Activated T-helper 2 cell treated with anti-CD3 and anti-CD28 coated beads, Interferon-gamma antibody, Interleukin-2, Interleukin-4, amounts not matched to agents 10 μg/mL and 5 μg/mL and 100 μg/mL, durations not matched to agents 14 hours and 24 hours and 36 hours (primary cell): Measurements from ENCODE around the gene GTPBP8. TPM values are rescaled to one million over a fixed set of nuclear protein-coding genes. Genes with fewer than 3 reads are reported as not detected.
"Not testable (repeated sequence)": the region's sequence is repeated elsewhere in the genome, so short reads cannot be mapped to it uniquely, and the experiment has no call there.

Source experiments
- DNase-seq: peaks from one replicate; pipeline ENCODE4 v3.0.0; 2021; ENCODE audit warnings: low spot score
- H3K27ac Mint-ChIP-seq: one replicate; pipeline ENCODE4 v1.8.0; 2021; ENCODE audit warnings: mixed read lengths
- H3K27me3 Mint-ChIP-seq: one replicate; pipeline ENCODE4 v1.8.0; 2021; ENCODE audit warnings: low read depth, mixed read lengths
- H3K36me3 Mint-ChIP-seq: one replicate; pipeline ENCODE4 v1.8.0; 2021; ENCODE audit warnings: low read depth, mixed read lengths
- H3K4me1 Mint-ChIP-seq: one replicate; pipeline ENCODE4 v1.8.0; 2021; ENCODE audit warnings: low read depth, mixed read lengths
- H3K4me3 Mint-ChIP-seq: one replicate; pipeline ENCODE4 v1.8.0; 2021; ENCODE audit warnings: low read depth, mild to moderate bottlenecking, moderate library complexity, mixed read lengths
- H3K9me3 Mint-ChIP-seq: one replicate; pipeline ENCODE4 v1.8.0; 2021; ENCODE audit warnings: mixed read lengths
- intact Hi-C: fragments of 100-400 bp; cut with micrococcal nuclease; formaldehyde crosslinking; loops from one replicate; pipeline ENCODE4 v1.15.1; 2023
- total RNA-seq: library from RNA; stranded (reverse); gene quantifications from 2 replicates; pipeline ENCODE4 v1.2.3, GENCODE V29; 2022

The GTPBP8 gene
- total RNA-seq, 1 donor from 2014 or later: 22.7 TPM

DNA sequence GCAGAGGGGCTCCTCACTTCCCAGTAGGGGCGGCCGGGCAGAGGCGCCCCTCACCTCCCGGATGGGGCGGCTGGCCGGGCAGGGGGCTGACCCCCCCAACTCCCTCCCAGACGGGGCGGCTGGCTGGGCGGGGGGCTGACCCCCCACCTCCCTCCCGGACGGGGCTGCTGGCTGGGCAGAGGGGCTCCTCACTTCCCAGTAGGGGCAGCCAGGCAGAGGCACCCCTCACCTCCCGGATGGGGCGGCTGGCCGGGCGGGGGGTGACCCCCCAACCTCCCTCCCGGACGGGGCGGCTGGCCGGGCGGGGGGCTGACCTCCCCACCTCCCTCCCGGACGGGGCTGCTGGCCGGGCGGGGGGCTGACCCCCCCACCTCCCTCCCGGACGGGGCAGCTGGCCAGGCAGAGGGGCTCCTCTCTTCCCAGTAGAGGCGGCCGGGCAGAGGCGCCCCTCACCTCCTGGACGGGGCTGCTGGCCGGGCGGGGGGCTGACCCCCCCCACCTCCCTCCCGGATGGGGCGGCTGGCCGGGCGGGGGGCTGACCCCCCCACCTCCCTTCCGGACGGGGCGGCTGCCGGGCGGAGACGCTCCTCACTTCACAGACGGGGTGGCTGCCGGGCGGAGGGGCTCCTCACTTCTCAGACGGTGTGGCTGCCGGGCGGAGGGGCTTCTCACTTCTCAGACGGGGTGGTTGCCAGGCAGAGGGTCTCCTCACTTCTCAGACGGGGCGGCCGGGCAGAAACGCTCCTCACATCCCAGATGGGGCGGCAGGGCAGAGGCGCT is 55.6 kb downstream of the GTPBP8 start:
- H3K36me3 Mint-ChIP-seq, H3K27ac Mint-ChIP-seq, H3K4me3 Mint-ChIP-seq, intact Hi-C loops, H3K27me3 Mint-ChIP-seq, DNase-seq, H3K9me3 Mint-ChIP-seq, H3K4me1 Mint-ChIP-seq: not testable (repeated sequence)

DNA sequence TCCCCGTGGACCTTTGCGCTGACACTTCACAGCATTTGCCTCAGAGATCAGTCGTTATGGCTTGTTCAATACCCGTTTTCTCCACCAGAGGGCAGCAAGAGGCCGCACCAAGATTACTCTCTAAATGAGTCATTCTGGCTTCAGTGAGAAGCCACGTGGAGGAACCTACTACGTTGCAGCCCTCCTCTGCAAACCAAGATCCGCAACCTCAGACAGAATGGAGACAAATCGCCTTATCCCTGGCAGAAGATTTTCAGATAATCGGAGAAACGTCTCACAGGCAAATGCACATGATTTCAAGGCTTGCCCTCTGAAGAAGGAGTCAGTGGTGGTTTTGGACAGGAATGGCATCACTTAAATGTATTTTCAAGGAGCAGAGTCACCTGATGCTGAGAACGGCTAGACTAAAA is 60.5 kb downstream of the GTPBP8 start:
- Mint-ChIP-seq H3K36me3 (no peaks in the 10 kb centered on the region), H3K4me3 (no peak overlapping the region), H3K4me1 (peaks cover 5% of the 10 kb centered on the region), H3K27ac (no peak overlapping the region), H3K27me3 (no peaks in the 10 kb centered on the region), H3K9me3 (no peaks in the 10 kb centered on the region)
- intact Hi-C loops: loop anchor here (1.0 to 5.0 kb wide), 5 partner anchors 61 to 527 kb away; partner anchors contain the start of gene BOC
- DNase-seq: peak; percentile 79

Other genes starting within 250 kb of the GTPBP8 start
- not detected in 2 replicates for gene CD200R1L, start 144.1 kb upstream of the GTPBP8 start, total RNA-seq
- gene CD200R1, start 15.9 kb upstream of the GTPBP8 start, total RNA-seq: 3.4 and 4.1 TPM in 2 replicates
- 4.2 and 5.4 TPM in 2 replicates for gene BOC, start 220.6 kb downstream of the GTPBP8 start, total RNA-seq